SHP77 treated with DMSO at 0.1 percent for 48 hours (cell line): Measurements from ENCODE around the gene RAB39A.
A peak's percentile ranks its signal among the peaks of the same experiment; 100 is the strongest.

Source experiments
- DNase-seq: peaks from one replicate; lab custom pipeline; 2025; lab: John Stamatoyannopoulos, UW

The RAB39A gene

DNA sequence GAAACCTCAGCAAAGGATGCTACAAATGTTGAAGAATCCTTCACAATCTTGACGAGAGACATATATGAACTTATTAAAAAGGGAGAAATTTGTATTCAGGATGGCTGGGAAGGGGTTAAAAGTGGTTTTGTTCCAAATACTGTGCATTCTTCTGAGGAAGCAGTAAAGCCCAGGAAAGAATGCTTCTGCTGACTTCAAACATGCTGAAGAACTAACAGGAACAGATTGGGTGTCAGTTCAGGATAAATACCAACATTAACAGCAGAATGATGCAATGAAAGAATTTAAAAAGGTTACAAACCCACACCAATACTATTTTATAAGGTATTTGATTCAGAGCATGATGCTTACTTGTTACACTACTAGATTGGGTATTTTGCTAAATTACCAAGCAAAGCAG, 33.9 kb downstream of the RAB39A start:
- no peak for DNase-seq

DNA sequence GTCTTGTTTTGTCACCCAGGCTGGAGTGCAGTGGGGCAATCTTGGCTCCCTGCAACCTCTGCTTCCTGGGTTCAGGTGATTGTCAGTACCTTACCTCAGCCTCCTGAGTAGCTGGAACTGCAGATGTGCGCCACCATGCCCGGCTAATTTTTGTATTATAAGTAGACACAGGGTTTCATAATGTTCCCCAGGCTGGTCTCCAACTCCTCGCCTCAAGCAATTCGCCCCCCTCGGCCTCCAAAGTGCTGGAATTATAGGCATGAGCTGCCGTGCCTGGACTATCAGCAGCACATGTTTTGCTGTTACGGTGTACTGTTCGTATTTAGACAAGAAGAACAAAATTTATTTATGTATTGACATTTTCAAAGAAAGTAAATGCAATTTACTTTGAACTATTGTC, 34.8 kb downstream of the RAB39A start:
- DNase-seq: no peak

DNA sequence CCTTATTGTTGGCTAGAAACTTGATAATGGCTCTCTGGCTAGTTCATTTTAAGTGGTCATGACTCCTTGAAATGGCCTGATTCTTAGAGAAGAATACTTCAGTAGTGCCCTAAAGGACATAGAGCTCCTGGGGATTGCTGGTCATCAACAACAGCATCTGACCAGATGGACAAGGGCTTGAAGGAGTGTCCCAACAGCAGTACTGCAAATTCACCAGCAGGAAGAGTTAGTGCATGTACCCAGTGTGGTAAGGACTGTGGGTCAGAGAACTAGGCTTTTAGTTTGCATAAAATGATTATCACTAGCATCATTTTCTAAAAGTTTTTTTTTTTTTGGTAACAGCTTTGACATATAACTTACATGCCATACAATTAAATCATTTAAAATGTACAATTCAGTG, 41.0 kb downstream of the RAB39A start:
- no peak for DNase-seq

DNA sequence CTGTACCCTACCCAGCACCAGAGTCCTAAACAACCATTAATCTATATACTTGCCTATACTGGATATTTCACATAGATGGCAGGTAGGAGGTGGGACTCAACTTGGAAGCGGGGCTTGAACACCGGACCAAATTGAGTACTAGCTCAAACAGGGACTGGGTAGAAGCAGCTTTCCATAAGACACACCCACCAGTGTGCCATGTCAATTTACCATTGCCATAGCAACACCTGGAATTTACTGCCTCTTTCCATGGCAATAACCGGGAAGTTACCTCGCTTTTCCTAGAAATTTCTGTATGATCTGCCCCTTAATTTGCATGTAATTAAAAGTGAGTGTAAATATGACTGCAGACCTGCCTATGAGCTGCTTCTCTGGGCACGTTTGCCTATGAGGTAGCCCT, 41.8 kb downstream of the RAB39A start:
- no peak for DNase-seq

DNA sequence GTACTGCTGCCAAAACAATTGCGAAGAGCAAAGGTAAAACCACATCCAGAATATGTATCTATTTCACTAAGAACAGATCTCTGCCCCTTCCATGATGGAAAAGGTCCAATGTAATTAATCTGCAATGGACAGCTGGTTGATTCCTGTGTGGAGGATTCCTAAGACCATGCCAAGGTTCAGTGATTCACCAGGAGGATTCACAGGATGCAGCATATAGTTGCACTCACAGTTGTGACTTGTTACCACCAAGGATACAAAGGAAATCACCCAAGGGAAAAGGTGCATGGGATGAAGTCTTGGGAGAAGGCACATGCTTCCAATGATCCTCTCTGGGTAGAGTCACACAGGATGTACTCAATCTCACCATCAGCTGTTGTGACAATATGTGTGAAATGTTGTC, 45.4 kb downstream of the RAB39A start:
- no peak for DNase-seq

DNA sequence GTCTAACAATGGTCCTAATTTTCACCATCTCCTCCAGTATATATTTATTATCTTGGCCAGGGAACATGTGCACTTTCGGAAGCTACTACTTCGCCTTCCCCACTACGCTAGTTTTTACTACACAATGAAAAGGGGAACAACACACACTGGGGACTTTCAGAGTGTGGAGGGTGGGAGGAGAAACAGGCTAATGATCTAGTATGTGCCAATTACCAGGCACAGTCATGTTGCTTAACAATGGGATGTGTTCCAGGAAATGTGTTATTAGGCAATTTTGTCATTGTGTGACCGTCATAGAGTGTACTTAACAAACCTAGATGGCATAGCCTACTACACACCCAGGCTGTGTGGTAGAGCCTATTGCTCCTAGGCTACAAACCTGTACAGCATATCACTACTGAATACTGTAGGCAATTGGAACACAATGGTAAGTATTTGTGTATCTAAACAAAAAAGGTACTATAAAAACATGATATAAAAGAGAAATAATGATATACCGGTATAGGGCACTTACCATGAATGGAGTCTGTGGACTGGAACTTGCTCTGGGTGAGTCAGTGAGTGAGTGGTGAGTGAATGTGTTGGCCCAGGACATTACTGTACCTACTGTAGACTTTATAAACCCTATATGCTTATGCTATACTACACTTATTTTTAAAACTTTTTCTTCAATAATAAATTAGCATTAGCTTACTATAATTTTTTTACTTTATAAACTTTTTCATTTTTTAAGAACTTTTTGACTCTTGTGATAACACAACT, 60.3 kb downstream of the RAB39A start:
- no peak for DNase-seq

DNA sequence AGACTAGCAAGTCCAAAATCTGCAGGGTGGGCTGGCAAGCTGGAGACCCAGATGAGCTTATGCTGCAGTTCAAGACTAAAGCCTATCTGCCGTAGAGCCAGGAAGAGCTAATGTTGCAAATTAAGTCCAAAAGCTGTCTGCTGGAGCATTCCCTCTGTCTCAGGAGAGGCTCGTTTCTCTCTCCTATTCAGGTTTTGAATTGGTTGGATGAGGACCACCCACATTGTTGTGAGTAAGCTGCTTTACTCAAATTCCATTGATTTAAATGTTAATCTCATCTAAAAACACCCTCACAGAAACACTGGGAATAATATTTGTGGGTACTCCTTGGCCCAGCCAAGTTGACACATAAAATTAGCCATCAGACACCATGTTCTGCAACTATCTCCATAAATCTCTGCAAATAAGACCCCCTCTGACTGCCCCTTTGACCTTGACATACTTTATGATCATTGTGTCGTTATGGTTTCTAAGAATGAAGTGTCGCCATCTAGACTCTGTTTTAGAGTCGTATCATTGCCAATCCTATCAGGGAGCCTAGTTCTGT, 63.7 kb downstream of the RAB39A start:
- no peak for DNase-seq

DNA sequence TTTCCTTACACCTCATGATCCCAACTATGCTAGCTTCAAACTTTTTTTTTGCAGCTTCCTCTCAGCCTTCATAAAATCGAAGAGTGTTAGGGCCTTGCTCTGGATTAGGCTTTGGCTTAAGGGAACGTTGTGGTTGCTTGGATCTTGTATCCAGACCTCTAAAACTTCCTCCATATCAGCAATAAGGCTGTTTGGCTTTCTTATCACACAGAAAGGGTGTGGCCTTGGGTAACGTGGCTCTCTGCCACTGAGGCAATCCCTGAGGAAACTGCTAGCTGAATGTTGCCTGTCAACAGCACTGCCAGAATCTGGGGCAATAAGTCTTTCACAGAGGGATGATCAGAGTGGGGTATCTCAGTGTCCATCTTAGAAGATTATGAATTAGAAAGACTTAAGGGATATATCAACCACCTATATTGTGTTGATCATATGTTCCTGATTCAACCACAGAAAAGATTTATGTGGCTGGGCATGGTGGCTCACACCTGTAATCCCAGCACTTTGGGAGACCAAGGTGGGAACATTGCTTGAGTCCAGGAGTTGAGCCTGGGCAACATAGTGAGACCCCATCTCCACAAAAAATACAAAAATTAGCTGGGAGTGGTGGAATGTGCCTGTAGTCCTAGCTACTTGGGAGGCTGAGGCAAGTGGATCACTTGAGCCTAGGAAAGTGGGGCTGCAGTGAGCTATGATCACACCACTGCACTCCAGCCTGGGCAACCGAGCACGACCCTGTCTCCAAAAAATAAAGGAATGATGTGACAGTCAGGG, 67.9 kb downstream of the RAB39A start:
- no peak for DNase-seq

DNA sequence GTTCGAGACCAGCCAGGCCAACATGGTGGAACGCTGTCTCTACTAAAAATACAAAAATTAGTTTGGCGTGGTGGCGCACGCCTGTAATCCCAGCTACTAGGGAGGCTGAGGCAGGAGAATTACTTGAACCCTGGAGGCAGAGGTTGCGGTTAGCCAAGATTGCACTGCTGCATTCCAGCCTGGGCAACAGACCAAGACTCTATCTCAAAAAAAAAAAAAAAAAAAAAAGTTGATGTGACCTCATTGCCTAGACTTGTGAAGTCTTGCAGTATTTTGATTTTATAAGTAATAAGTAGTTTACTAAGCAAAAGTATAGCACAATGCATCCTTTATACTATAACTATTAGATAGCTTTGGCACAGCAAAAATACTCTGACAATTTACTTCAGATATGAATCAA, 70.5 kb downstream of the RAB39A start:
- no peak for DNase-seq

DNA sequence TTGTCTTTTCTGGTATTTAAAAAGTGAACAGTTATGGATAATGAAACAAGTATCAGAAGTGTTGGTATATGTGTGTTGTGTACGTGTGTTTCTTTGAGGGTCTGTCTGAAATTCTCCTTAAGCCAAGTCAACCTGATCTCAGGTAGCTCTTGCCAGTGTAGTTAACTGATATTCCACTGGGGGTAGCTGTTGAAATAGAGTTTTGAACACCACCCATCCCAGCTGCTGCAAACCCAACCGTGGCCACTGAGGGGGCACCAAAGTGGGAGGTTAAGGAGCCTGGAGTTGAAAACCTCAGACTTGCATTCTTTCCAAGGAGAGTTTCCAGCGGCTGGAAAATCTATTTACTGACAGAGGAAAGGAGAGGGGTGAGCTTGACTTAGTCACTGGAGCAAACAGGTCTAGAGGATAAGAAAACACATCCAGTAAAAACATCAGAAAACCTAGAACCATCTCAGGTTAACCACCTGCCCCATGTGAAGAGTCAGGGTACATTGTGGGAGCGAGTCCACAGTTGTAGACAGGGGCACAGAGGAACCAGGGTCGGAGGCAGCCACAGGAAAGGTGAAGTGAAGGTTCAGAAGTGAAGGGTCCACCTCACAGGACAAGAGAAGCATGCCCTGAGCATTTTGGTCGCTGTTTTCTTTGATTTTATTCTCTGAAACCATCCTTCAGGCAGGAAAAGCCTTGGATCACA, 71.7 kb downstream of the RAB39A start:
- no peak for DNase-seq

DNA sequence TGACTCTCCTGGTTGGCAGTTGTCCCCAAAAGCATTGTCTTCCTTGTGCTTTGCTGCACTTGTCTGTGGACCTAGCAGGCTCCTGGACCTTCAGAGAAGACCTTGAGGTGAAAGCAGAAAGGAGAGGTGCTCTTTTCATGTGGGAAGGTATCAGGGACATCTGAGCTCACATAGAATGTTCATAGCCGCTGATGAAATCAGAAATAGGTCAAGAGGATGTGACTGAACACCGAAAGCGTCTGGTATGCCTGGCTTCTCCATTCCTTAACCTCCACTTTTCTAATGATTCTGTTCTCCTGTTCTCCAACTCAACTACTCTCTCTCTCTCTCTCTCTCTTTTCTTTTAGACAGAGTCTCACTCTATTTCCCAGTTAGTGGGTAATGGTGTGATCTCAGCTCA, 74.2 kb downstream of the RAB39A start:
- no peak for DNase-seq

DNA sequence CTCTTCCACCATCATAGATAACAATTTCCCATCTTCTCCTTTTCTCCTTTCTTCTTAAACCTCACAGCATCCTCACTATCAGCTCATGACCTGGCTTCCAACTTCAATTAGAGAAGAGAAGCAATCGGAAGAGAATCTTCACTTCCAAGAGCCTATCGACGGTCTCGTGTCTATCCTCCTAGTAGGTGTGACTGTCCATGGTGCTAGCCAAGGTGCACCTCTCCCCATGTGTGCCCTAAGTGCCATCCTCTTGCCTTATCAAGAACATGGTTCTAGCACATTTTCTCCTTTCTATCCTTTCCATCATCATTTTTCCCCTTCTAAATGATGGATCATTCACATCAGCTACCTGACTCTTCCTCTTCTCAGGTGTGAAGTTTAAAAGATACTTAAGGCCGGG, 75.4 kb downstream of the RAB39A start:
- no peak for DNase-seq

DNA sequence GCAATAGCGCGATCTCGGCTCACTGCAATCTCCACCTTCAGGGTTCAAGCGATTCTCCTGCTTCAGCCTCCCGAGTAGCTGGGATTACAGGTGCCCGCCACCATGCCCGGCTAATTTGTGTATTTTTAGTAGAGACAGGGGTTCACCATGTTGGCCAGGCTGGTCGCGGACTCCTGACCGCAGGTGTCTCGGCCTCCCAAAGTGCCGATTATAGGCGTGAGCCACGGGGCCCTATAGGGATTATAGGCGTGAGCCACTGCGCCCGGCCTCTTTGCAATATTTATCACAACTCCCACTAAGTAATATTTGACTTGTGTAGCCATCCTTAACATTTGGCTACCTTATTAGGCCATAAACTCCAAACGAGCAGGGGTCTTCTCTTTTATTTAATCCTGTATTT, 79.6 kb downstream of the RAB39A start:
- DNase-seq: no peak

DNA sequence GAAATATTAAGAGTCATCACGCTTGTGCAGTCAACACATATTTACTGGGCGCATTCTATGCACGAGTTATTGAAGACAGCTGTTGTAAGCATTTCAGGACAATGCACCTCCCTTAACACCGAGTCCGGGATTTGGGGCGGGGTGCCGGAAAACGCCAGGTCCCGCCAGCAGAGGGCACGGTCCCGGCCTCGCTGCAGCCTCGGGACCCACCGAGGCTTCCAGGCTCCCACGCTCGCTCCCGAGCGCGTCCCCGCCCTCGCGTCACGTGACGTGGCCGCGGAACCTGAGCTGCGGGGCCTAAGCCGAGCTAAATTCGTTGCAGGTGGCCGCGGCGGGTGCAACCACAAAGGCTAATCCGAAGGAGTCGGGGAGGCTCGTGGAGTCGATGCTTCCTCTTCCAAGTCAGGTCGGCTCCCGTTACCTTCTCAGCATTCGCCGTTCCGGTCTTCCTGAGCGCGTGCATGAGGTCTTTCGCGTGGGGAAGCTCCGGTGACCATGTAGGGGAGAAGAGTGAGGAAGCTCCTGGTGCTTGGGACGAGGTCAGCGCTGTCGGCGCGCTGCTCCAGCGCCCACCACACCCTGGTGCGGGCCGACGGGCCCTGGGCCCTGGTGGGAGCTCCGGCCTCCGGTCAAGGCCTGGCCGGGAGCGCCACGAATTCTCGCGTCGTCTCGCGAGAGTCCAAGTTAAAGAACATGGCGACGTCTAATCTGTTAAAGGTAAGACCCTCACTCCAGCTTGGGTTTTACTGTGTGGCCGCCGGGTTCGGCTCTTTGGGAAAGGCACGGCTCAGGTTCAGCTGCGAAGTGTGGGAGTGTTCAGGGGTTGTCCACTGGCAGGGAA, 80.6 kb downstream of the RAB39A start, which contains the start of gene CUL5:
TSS of gene CUL5 (plus strand) at position 243 of the 841 bp plus-strand sequence. CDS start at position 694, 451 bp downstream.
- peak; percentile 47 for DNase-seq

DNA sequence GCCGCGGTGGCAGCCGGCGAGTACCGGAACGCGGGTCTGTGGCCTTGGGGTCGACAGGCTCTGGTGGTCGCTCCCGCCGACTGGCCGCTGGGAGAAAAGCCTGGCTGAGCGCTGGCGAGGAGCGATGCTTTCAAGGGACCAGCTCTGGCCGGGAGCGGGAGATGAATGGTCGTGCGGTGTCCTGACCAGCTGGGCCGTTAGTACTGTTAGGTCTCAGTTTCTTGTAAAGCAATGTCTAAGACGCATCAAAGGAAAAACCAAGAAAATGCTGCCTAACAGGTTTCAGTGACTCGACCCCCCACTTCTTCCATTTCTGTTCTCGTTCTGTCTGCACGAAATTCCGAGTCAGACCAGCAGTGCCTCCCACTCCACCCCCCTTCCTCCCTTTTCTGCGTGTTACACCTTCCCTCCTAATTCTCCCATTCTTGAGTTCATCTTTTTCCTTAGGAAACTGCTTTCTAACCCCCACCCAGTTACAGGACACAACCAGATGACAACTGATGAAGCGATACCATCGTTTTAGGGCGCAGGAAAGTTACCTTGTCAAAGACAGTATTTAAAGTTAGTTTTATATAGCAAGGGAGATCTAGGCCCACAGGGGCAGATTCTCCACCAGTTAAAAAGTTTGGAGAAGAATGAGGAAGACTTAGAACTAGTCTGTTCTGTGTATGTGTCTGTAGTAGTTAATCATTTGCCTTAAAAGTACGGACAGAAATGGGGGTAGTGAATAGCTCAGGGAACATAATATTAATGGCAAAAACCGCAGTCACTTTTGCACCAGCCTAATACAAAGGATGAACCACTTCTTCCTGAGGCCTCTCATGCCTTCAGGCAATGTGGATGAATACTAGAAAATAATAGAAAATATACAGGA, 81.5 kb downstream of the RAB39A start:
- DNase-seq: no peak

DNA sequence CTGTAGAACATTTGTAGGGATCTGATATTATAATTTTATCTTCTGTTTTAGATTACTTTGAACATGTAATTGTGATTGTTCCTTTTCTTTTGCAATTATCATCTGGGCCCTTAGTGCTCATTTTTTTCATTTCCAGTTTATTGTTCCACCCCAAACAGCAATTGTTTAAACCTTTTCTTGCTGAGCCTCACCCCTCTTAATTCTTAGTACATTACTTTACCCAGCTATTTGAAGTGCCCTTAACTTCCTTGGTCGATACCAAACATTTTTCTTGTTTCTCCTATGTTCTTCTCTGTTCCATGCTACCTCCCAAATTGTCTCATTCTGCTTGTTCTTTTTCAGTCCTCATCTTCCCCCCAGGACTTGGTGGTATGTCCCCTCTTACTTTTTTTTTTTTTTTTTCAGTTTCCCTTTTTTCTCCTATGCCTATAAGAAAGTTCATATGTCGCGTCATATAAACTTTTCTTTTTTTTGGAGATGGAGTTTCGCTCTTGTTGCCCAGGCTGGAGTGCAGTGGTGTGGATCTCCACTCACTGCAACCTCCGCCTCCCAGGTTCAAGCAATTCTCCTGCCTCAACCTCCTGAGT, 84.0 kb downstream of the RAB39A start:
- DNase-seq: no peak
